ENCODE results near the gene MANSC4. TPM values are rescaled to one million over a fixed set of nuclear protein-coding genes. Genes with fewer than 3 reads are reported as not detected.

Gene MANSC4
- not detected in 2 replicates for total RNA-seq

GRCh38 chr12:27779920-27780611 lies at the start of gene MANSC4, which contains the start of gene KLHL42:
Gene MANSC4, minus strand, starts transcription at chr12:27780236. Its CDS starts 8,960 bp downstream, at chr12:27771276.
Gene KLHL42, plus strand, starts transcription at chr12:27780233. Its CDS starts 98 bp downstream, at chr12:27780331.

Other genes starting within 250 kb of the MANSC4 start
- gene REP15, start 83.8 kb downstream of the MANSC4 start, total RNA-seq: 0.43 and 1.2 TPM in 2 replicates
- 40.7 and 43.5 TPM in 2 replicates for gene MRPS35, start 69.4 kb downstream of the MANSC4 start, total RNA-seq
- 25.2 and 29.1 TPM in 2 replicates for gene KLHL42, start within 50 bp of the MANSC4 start, total RNA-seq
- 2.0 and 17.8 TPM in 2 replicates for gene PTHLH, start 192.5 kb upstream of the MANSC4 start, total RNA-seq